Glutamatergic neuron (in vitro differentiated cells): Measurements from ENCODE around the gene VIPAS39. TPM values are rescaled to one million over a fixed set of nuclear protein-coding genes. Genes with fewer than 3 reads are reported as not detected.

Source experiments
- DNase-seq: peaks from one replicate; pipeline ENCODE4 v3.0.0; 2022
- H3K27ac Mint-ChIP-seq: one replicate; pipeline ENCODE4 v1.8.0; 2020; ENCODE audit warnings: mild to moderate bottlenecking, mixed read lengths, inconsistent platforms; ENCODE audit not compliant: unreplicated experiment
- H3K27me3 Mint-ChIP-seq: one replicate; pipeline ENCODE4 v1.8.0; 2020; ENCODE audit warnings: mild to moderate bottlenecking, moderate library complexity, mixed read lengths, inconsistent platforms; ENCODE audit not compliant: unreplicated experiment
- H3K36me3 Mint-ChIP-seq: one replicate; pipeline ENCODE4 v1.8.0; 2020; ENCODE audit warnings: mild to moderate bottlenecking, mixed read lengths, inconsistent platforms; ENCODE audit not compliant: unreplicated experiment
- H3K4me1 Mint-ChIP-seq: one replicate; pipeline ENCODE4 v1.8.0; 2020; ENCODE audit warnings: mild to moderate bottlenecking, low read depth, mixed read lengths, inconsistent platforms; ENCODE audit not compliant: unreplicated experiment
- H3K4me3 Mint-ChIP-seq: one replicate; pipeline ENCODE4 v1.8.0; 2020; ENCODE audit warnings: mild to moderate bottlenecking, mixed read lengths, inconsistent platforms; ENCODE audit not compliant: unreplicated experiment
- H3K9me3 Mint-ChIP-seq: one replicate; pipeline ENCODE4 v1.8.0; 2020; ENCODE audit warnings: mild to moderate bottlenecking, moderate library complexity, mixed read lengths, inconsistent platforms; ENCODE audit not compliant: unreplicated experiment
- CTCF ChIP-seq: fragments of 200-600 bp; sonication (generic); IDR thresholded peaks from one replicate; pipeline ENCODE4 v1.5.0; 2021; ENCODE audit not compliant: partially characterized antibody, unreplicated experiment
- total RNA-seq: library from RNA; stranded (reverse); fragmentation: NEBNext Ultra II Directional; extraction: Animal tissue kit (Norgen Biotek cat#: 25700); gene quantifications from one replicate; pipeline ENCODE4 v1.2.1, GENCODE V29; 2021; ENCODE audit not compliant: unreplicated experiment

Gene VIPAS39
- total RNA-seq, 1 donor from 2014 or later = 31.6 TPM

DNA sequence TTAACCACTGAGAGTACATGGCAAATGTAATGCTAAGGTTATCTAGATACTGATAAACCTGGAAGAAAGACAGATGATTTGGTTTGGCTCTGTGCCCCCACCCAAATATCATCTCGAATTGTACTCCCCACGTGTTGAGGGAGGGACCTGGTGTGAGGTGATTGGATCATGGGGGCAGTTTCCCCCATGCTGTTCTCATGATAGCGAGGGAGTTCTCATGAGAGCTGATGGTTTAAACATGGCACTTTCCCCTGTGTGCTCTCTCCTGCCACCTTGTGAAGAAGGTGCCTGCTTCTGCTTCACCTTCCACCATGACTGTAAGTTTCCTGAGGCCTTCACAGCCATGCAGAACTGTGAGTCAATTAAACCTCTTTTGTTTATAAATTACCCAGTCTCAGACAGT lies 48.3 kb downstream of the VIPAS39 start:
- H3K4me1 Mint-ChIP-seq = no peaks in the 10 kb centered on the region
- H3K27ac Mint-ChIP-seq = no peak overlapping the region
- no peaks in the 10 kb centered on the region for H3K9me3 Mint-ChIP-seq
- TF ChIP-seq CTCF = no peak
- no peak for DNase-seq
- H3K27me3 Mint-ChIP-seq = no peaks in the 10 kb centered on the region
- H3K4me3 Mint-ChIP-seq = no peak overlapping the region
- H3K36me3 Mint-ChIP-seq = no peaks in the 10 kb centered on the region

DNA sequence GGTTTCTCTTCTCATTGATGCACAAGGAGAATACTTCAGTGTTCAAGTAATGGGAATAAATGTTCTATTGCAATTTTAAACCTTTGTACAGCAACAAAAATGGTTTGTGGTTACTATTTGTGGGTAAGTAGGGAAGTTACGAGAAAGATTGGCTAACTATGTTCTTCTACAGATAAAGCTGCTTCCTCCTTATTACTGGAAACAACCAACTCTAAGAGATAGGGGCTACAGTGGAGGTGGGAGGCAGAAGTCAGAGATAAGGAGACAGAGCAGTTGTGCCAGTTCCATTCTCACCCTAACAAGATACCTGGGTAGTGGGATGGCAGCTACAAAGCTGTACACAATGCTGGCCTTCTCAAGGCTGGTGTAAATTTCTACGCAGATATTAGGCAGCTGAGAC lies 50.2 kb downstream of the VIPAS39 start:
- H3K27ac Mint-ChIP-seq = no peak overlapping the region
- H3K27me3 Mint-ChIP-seq = no peaks in the 10 kb centered on the region
- H3K4me1 Mint-ChIP-seq = no peaks in the 10 kb centered on the region
- H3K36me3 Mint-ChIP-seq = no peaks in the 10 kb centered on the region
- no peak for TF ChIP-seq CTCF
- no peak overlapping the region for H3K4me3 Mint-ChIP-seq
- no peaks in the 10 kb centered on the region for H3K9me3 Mint-ChIP-seq
- DNase-seq = no peak

GRCh38 chr14:77406718-77407117 lies 50.7 kb downstream of the VIPAS39 start:
- H3K4me3 Mint-ChIP-seq = no peak overlapping the region
- no peaks in the 10 kb centered on the region for H3K9me3 Mint-ChIP-seq
- TF ChIP-seq CTCF = no peak
- H3K27me3 Mint-ChIP-seq = no peaks in the 10 kb centered on the region
- no peaks in the 10 kb centered on the region for H3K36me3 Mint-ChIP-seq
- H3K4me1 Mint-ChIP-seq = no peaks in the 10 kb centered on the region
- H3K27ac Mint-ChIP-seq = no peak overlapping the region
- DNase-seq = no peak

GRCh38 chr14:77406086-77406485 lies 51.3 kb downstream of the VIPAS39 start:
- Mint-ChIP-seq H3K27me3 (no peaks in the 10 kb centered on the region), H3K27ac (no peak overlapping the region), H3K4me3 (no peak overlapping the region), H3K36me3 (no peaks in the 10 kb centered on the region), H3K9me3 (no peaks in the 10 kb centered on the region), H3K4me1 (no peaks in the 10 kb centered on the region)
- no peak for DNase-seq
- TF ChIP-seq CTCF = no peak

GRCh38 chr14:77403768-77404167 lies 53.6 kb downstream of the VIPAS39 start:
- Mint-ChIP-seq H3K36me3 (no peaks in the 10 kb centered on the region), H3K27me3 (no peaks in the 10 kb centered on the region), H3K27ac (no peak overlapping the region), H3K9me3 (no peaks in the 10 kb centered on the region), H3K4me1 (no peaks in the 10 kb centered on the region), H3K4me3 (no peak overlapping the region)
- no peak for DNase-seq
- no peak for TF ChIP-seq CTCF
